ENCODE data around the gene ZNF587B.
"Not testable (repeated sequence)": the region's sequence is repeated elsewhere in the genome, so short reads cannot be mapped to it uniquely, and the experiment has no call there.

Gene ZNF587B

DNA sequence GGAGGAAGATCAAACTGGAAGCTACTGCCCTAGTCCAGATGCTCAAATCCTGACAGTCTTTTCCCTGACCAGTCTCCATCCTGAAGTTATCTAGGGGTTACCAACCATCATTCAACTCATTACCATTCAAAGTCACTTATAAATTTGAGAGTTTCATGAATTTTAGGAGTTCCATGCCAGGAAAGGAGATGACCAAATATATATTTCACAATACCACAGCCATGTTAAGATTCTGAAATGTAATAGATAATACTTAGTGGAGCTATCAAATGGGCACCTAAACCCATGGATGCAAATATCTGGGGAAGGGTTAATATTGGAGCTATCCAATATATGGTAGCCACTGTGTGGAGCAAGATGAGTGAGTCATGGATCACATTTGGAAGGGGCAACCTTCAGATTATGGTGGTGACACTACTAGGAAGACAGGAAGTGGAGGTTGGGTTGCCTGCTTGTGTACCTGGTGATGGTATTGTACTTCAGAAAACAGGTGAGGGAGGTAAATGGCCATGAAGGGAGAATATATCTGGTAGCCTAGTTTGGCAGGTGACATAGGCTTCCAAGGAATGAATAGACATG is 41.9 kb upstream of the ZNF587B start:
- H3K79me2 ChIP-seq (ENCODE audit: insufficient read depth, low read length), result peaks cover 35% of the 10 kb centered on the region
- TF ChIP-seq EZH2phosphoT487 (conservative IDR thresholded peaks at IDR 0.05; ENCODE audit: low read length) (no peak), CTCF (IDR thresholded peaks at IDR 0.05; ENCODE audit: insufficient read depth, low read length, poor library complexity, severe bottlenecking) (no peak)
- no peaks in the 10 kb centered on the region for H3K9me2 ChIP-seq (replicated peaks; ENCODE audit: insufficient read depth, low read length)
- H3K36me3 ChIP-seq (ENCODE audit: low read length), result no peaks in the 10 kb centered on the region
- no peaks in the 10 kb centered on the region for H3K9me3 ChIP-seq (ENCODE audit: insufficient read depth, low read length)
- no peaks in the 10 kb centered on the region for H4K20me1 ChIP-seq (ENCODE audit: low read depth, low read length)
- no peak overlapping the region for H3K4me2 ChIP-seq (ENCODE audit: low read depth, low read length, poor library complexity, severe bottlenecking)
- no peak overlapping the region for H3K27ac ChIP-seq (ENCODE audit: low read depth, low read length)
- H3K27me3 ChIP-seq (ENCODE audit: low read length), result no peaks in the 10 kb centered on the region
- no peak overlapping the region for H3K4me3 ChIP-seq (ENCODE audit: insufficient read depth, low read length, poor library complexity, severe bottlenecking)
- no peak overlapping the region for H2AFZ ChIP-seq (ENCODE audit: low read depth, low read length, severe bottlenecking)
- no peak overlapping the region for H3K9ac ChIP-seq (ENCODE audit: low read length)
- no peaks in the 10 kb centered on the region for H3F3A ChIP-seq (ENCODE audit: insufficient read depth)

DNA sequence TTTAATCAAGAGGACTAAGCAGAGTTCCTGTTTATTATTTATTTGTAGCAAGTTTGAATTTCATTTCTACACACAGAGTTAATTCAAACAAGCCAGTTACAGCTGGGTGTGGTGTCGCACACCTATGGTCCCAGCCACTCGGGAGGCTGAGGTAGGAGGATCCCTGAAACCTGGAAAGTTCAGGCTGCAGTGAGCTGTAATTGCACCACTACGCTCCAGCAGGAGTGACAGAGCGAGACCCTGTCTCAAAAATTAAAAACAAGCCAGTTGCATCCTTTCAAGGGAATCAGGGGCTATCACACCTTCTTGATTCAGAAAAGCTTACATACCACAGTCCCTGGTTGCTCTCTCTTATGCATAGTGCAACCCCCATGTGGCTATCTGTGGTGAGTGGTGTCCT is 40.8 kb upstream of the ZNF587B start:
- no peak overlapping the region for H3K9ac ChIP-seq (ENCODE audit: low read length)
- H3K9me2 ChIP-seq (replicated peaks; ENCODE audit: insufficient read depth, low read length), result no peaks in the 10 kb centered on the region
- H3K27me3 ChIP-seq (ENCODE audit: low read length), result no peaks in the 10 kb centered on the region
- H3K79me2 ChIP-seq (ENCODE audit: insufficient read depth, low read length), result peaks cover 34% of the 10 kb centered on the region
- no peak for TF ChIP-seq CTCF (IDR thresholded peaks at IDR 0.05; ENCODE audit: insufficient read depth, low read length, poor library complexity, severe bottlenecking)
- no peak for TF ChIP-seq EZH2phosphoT487 (conservative IDR thresholded peaks at IDR 0.05; ENCODE audit: low read length)
- H2AFZ ChIP-seq (ENCODE audit: low read depth, low read length, severe bottlenecking), result no peak overlapping the region
- H3K9me3 ChIP-seq (ENCODE audit: insufficient read depth, low read length), result no peaks in the 10 kb centered on the region
- no peak overlapping the region for H3K4me2 ChIP-seq (ENCODE audit: low read depth, low read length, poor library complexity, severe bottlenecking)
- H3K4me3 ChIP-seq (ENCODE audit: insufficient read depth, low read length, poor library complexity, severe bottlenecking), result no peak overlapping the region
- H3K27ac ChIP-seq (ENCODE audit: low read depth, low read length), result no peak overlapping the region
- no peaks in the 10 kb centered on the region for H3K36me3 ChIP-seq (ENCODE audit: low read length)
- no peaks in the 10 kb centered on the region for H3F3A ChIP-seq (ENCODE audit: insufficient read depth)
- no peaks in the 10 kb centered on the region for H4K20me1 ChIP-seq (ENCODE audit: low read depth, low read length)

DNA sequence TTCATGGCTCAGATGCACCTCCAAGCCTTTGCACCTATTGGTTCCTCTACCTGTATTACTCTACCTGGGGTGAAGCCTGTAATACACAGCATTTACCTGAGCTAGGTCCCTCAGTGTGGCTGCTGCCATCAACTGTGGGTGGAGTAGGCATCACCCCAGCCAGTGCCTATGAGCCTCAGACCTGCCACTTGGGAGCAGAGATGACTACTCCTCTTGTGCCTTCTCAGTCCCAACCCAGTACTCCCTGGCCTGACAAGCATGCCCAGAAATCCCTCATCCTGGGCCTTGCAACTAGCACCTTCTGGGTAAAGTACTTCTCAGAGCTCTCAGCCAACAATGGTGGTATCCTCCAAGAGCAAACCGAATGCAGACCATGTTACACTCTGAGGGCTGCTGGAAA is 33.5 kb upstream of the ZNF587B start:
- H3K79me2 ChIP-seq (ENCODE audit: insufficient read depth, low read length), result peaks cover 10% of the 10 kb centered on the region; the same call in 1 of the 2 replicates
- not testable (repeated sequence) for H3K36me3 ChIP-seq (ENCODE audit: low read length); H3K9me3 ChIP-seq (ENCODE audit: insufficient read depth, low read length); H3K4me3 ChIP-seq (ENCODE audit: insufficient read depth, low read length, poor library complexity, severe bottlenecking); H4K20me1 ChIP-seq (ENCODE audit: low read depth, low read length); H3F3A ChIP-seq (ENCODE audit: insufficient read depth); H3K9me2 ChIP-seq (replicated peaks; ENCODE audit: insufficient read depth, low read length); H3K4me2 ChIP-seq (ENCODE audit: low read depth, low read length, poor library complexity, severe bottlenecking); H2AFZ ChIP-seq (ENCODE audit: low read depth, low read length, severe bottlenecking); H3K27me3 ChIP-seq (ENCODE audit: low read length); H3K9ac ChIP-seq (ENCODE audit: low read length); H3K27ac ChIP-seq (ENCODE audit: low read depth, low read length)

DNA sequence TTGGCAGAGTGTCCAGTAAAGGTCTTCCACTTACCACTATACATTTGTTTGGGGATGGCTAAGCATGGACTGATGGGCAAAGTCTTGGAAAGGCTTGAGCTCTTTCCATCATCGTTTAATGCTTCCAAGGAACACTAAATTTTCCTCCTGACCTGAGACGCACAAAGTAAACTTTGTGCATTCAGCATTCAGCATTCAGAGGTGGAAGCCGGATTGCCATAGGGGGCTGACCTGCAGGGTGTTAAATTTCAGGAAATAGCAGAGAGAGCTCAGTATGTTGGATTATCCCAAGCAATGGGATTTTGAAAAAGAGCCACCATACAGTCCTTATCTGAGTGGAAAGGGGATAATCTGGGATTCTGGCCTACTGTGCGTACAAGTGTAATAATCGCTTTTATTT is 29.4 kb upstream of the ZNF587B start:
- H3K79me2 ChIP-seq (ENCODE audit: insufficient read depth, low read length), result peaks cover 9% of the 10 kb centered on the region
- no peaks in the 10 kb centered on the region for H3K36me3 ChIP-seq (ENCODE audit: low read length)
- no peak overlapping the region for H2AFZ ChIP-seq (ENCODE audit: low read depth, low read length, severe bottlenecking)
- no peaks in the 10 kb centered on the region for H3K27me3 ChIP-seq (ENCODE audit: low read length)
- peaks cover 9% of the 10 kb centered on the region; the same call in 1 of the 2 replicates for H3F3A ChIP-seq (ENCODE audit: insufficient read depth)
- H3K9me3 ChIP-seq (ENCODE audit: insufficient read depth, low read length), result no peaks in the 10 kb centered on the region
- no peaks in the 10 kb centered on the region for H3K9me2 ChIP-seq (replicated peaks; ENCODE audit: insufficient read depth, low read length)
- no peak for TF ChIP-seq CTCF (IDR thresholded peaks at IDR 0.05; ENCODE audit: insufficient read depth, low read length, poor library complexity, severe bottlenecking)
- no peak for TF ChIP-seq EZH2phosphoT487 (conservative IDR thresholded peaks at IDR 0.05; ENCODE audit: low read length)
- no peaks in the 10 kb centered on the region for H4K20me1 ChIP-seq (ENCODE audit: low read depth, low read length)
- H3K9ac ChIP-seq (ENCODE audit: low read length), result no peak overlapping the region
- no peak overlapping the region for H3K4me2 ChIP-seq (ENCODE audit: low read depth, low read length, poor library complexity, severe bottlenecking)
- no peak overlapping the region for H3K4me3 ChIP-seq (ENCODE audit: insufficient read depth, low read length, poor library complexity, severe bottlenecking)
- no peak overlapping the region for H3K27ac ChIP-seq (ENCODE audit: low read depth, low read length)

Data from SU-DHL-6 (cell line).